K562 (cell line): Measurements from ENCODE around the gene CHST15. TPM values are rescaled to one million over a fixed set of nuclear protein-coding genes. Genes with fewer than 3 reads are reported as not detected.

Source experiments
- FOXJ3 ChIP-seq: sonication (generic); formaldehyde crosslinking; IDR thresholded peaks from 2 replicates; pipeline ENCODE4 v1.4.0; 2020; ENCODE audit warnings: mild to moderate bottlenecking, missing genetic modification reagents
- JUNB ChIP-seq: fragments of 450-650 bp; formaldehyde crosslinking; conservative IDR thresholded peaks from 2 replicates; pipeline ENCODE4 v1.4.0; 2020; ENCODE audit warnings: mild to moderate bottlenecking
- KLF10 ChIP-seq: fragments of 250-450 bp; sonication (Bioruptor Pico); IDR thresholded peaks from 2 replicates; pipeline ENCODE4 v1.6.1; 2021; ENCODE audit warnings: matching md5 sums
- MIER1 ChIP-seq: fragments of 450-650 bp; IDR thresholded peaks from 2 replicates; pipeline ENCODE4 v1.6.1; 2016; ENCODE audit warnings: antibody characterized with exemption, mild to moderate bottlenecking, low read depth
- NCOA2 ChIP-seq, 2 experiments: fragments of 450-650 bp; IDR thresholded peaks; 2 replicates each; pipeline ENCODE4 v1.6.1; 2018; ENCODE audit warnings: mild to moderate bottlenecking in 2 of 2, moderate library complexity in 1 of 2; ENCODE audit not compliant: partially characterized antibody in 2 of 2
- PURB ChIP-seq: sonication (generic); formaldehyde crosslinking; IDR thresholded peaks from 2 replicates; pipeline ENCODE4 v1.9.0; 2021; ENCODE audit warnings: low read depth, mild to moderate bottlenecking, missing genetic modification reagents
- ZBED1 ChIP-seq: IDR thresholded peaks from 2 replicates; pipeline ENCODE4 v1.6.1; 2014
- ZNF133 ChIP-seq: fragments of 250-450 bp; sonication (Bioruptor Pico); IDR thresholded peaks from 2 replicates; pipeline ENCODE4 v1.4.0; 2020; ENCODE audit warnings: mild to moderate bottlenecking
- ZNF212 ChIP-seq: fragments of 450-650 bp; formaldehyde crosslinking; IDR thresholded peaks from 2 replicates; pipeline ENCODE4 v1.4.0; 2020; ENCODE audit warnings: mild to moderate bottlenecking
- ZNF232 ChIP-seq: sonication (generic); formaldehyde crosslinking; IDR thresholded peaks from 2 replicates; pipeline ENCODE4 v1.8.0; 2022; ENCODE audit warnings: mild to moderate bottlenecking, missing genetic modification reagents
- polyA plus RNA-seq, 8 experiments: library from polyadenylated mRNA; depleted of rRNA in 4 of 8; stranded (reverse) in 5 of 8; unstranded in 3 of 8; fragments of >200 nt; fragmentation: Nextera tagmentation in 2 of 8; fragmentation: Illumina TruSeq in 1 of 8; extraction: Ambion mirVana in 2 of 8; extraction: Trizol in 1 of 8; gene quantifications; 2 replicates each; pipeline versions ENCODE4 v1.2.1 to v1.2.3, GENCODE V29; 2011 to 2014; ENCODE audit warnings: inconsistent platforms in 1 of 8, missing spikeins in 1 of 8
- total RNA-seq, 7 experiments: library from RNA; depleted of rRNA in 6 of 7; stranded (reverse); fragments of >200 nt in 6 of 7; fragmentation: Illumina TruSeq in 2 of 7; extraction: Trizol in 2 of 7; gene quantifications; 2 replicates each; pipeline versions ENCODE4 v1.2.1 to v1.2.3, GENCODE V29; 2011 to 2021; ENCODE audit warnings: low replicate concordance in 1 of 7
- TF ChIP-seq, protein P1 (sequence below): fragments of 450-650 bp; IDR thresholded peaks from 2 replicates; pipeline ENCODE4 v1.6.1; 2016; ENCODE audit warnings: antibody characterized with exemption

CHST15 gene
- total and polyA plus RNA-seq, 9 of the 15 experiments (the other 6 are each of a cell fraction or from before 2014, with no cell fraction given): 0.04 to 0.16 (median 0.08) TPM

DNA sequence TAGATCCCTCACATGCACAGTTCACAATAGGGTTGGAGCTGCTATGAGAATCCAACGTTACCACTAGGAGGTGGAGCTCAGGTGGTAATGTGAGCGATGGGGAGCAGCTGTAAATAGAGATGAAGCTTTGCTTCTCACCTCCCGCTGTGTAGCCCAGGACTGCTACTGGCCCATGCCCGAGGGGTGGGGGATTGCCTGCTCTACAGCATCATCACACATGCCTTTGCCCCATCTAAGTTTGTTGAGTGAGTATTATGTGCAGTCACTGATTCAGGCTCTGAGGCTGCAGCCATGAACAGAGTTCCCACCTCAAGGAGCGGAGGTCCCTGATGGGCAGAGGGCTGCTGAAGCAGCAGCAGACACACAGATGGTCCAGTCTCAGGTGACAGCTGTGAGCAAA lies 94.1 kb downstream of the CHST15 start (continued):
- no peak for TF ChIP-seq KLF10 (CRISPR knock-in tag)
- no peak for TF ChIP-seq MIER1
- TF ChIP-seq ZNF212: no peak
- TF ChIP-seq ZBED1: no peak
- TF ChIP-seq JUNB: no peak
- TF ChIP-seq ZNF133: no peak
- no peak for TF ChIP-seq ZNF232 (CRISPR knock-in tag)
- TF ChIP-seq, protein P1, sequence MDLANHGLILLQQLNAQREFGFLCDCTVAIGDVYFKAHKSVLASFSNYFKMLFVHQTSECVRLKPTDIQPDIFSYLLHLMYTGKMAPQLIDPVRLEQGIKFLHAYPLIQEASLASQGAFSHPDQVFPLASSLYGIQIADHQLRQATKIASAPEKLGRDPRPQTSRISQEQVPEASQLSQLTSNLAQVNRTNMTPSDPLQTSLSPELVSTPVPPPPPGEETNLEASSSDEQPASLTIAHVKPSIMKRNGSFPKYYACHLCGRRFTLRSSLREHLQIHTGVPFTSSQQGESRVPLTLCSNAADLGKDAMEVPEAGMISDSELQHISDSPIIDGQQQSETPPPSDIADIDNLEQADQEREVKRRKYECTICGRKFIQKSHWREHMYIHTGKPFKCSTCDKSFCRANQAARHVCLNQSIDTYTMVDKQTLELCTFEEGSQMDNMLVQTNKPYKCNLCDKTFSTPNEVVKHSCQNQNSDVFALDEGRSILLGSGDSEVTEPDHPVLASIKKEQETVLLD: no peak
- TF ChIP-seq PURB (CRISPR knock-in tag): no peak
- no peak for TF ChIP-seq NCOA2 (IDR thresholded peaks at IDR 0.05; ENCODE audit: partially characterized antibody in 2 of 2)
- no peak for TF ChIP-seq FOXJ3 (CRISPR knock-in tag)
